Testis (tissue), 2 donors: ENCODE measurements around the gene KLHL26.

ENCODE experiments used
- POLR2A ChIP-seq: fragments of 450-650 bp; IDR thresholded peaks from one replicate; pipeline ENCODE4 v1.6.1; 2017; ENCODE audit warnings: antibody characterized with exemption, mild to moderate bottlenecking, moderate library complexity
- TF ChIP-seq, protein P1 (sequence below), 3 experiments: fragments of 450-650 bp in 2 of 3; fragments of 200-600 bp in 1 of 3; sonication (generic) in 1 of 3; IDR thresholded peaks; one replicate each; pipeline ENCODE4 v1.5.1; 2016 to 2019; ENCODE audit warnings: antibody characterized with exemption in 3 of 3, mild to moderate bottlenecking in 2 of 3, moderate library complexity in 1 of 3

DNA sequence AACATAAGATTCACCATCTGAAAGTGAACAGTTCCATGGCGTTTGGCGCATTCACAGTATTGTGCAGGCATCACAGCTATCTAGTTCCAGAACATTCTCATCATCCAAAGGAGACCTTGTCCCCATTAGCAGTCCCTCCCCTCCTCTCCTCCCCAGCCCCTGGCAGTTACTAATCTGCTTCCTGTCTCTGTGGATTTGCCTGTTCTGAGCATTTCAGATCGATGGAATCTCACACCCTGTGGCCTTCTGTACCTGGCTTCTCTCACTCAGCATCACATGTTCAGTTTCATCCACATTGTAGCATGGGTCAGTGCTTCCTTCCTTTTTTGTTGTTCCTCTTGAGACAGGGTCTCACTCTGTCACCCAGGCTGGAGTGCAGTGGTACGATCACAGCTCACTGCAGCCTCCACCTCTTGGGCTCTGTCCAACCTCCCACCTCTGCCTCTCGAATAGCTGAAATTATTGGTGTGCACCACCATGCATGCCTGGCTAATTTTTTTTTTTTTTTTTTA lies 81.2 kb downstream of the KLHL26 start:
- TF ChIP-seq, protein P1, sequence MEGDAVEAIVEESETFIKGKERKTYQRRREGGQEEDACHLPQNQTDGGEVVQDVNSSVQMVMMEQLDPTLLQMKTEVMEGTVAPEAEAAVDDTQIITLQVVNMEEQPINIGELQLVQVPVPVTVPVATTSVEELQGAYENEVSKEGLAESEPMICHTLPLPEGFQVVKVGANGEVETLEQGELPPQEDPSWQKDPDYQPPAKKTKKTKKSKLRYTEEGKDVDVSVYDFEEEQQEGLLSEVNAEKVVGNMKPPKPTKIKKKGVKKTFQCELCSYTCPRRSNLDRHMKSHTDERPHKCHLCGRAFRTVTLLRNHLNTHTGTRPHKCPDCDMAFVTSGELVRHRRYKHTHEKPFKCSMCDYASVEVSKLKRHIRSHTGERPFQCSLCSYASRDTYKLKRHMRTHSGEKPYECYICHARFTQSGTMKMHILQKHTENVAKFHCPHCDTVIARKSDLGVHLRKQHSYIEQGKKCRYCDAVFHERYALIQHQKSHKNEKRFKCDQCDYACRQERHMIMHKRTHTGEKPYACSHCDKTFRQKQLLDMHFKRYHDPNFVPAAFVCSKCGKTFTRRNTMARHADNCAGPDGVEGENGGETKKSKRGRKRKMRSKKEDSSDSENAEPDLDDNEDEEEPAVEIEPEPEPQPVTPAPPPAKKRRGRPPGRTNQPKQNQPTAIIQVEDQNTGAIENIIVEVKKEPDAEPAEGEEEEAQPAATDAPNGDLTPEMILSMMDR (IDR thresholded peaks at IDR 0.05), result no peak
- TF ChIP-seq POLR2A, result no peak
